ENCODE measurements around the gene DCAF8.

The DCAF8 gene

DNA sequence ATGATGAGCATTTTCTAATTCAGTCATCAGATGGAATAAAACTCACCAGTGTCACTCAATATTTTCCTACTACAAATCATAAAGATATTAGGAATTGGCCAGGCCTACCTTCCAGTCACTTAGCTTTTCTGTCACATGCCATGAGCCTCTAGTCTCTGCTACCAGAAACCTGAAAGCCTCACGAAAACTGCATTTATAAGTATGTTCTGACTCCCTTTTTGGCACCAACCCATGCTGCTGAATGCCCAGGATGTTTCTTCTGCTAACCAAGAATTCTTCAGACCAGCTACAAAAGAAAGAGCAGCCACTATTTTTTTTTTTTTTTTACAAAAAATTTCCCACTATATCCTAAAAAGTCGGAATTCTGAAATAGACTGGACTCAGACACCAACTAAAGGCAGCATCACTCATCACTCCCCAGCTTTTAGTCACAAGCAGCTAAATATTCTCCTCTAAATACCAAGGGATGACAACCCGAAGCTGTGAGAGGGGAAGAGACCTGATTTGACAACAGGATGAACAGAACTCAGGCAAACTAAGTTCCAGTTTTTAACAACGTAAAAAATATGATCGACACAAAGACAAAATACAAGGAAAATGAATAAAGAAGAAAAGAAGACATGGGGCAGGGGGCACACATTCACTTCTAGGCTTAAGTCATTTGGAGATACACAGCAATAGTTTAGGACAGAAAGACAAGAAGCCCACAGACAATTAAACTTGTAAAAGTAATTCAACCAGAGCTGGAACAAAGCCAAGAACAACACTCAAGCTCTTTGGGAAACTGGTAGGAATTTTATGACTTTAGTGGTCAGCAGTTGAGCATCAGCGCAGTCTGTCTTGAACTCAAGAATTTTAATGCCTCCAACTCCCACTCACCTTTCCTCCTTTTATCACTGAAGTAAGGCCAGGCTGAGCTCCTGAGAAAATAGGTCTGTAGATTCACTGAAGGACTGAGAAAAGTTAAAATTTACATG, 1.7 kb downstream of the DCAF8 start:
- no peak for DNase-seq

DNA sequence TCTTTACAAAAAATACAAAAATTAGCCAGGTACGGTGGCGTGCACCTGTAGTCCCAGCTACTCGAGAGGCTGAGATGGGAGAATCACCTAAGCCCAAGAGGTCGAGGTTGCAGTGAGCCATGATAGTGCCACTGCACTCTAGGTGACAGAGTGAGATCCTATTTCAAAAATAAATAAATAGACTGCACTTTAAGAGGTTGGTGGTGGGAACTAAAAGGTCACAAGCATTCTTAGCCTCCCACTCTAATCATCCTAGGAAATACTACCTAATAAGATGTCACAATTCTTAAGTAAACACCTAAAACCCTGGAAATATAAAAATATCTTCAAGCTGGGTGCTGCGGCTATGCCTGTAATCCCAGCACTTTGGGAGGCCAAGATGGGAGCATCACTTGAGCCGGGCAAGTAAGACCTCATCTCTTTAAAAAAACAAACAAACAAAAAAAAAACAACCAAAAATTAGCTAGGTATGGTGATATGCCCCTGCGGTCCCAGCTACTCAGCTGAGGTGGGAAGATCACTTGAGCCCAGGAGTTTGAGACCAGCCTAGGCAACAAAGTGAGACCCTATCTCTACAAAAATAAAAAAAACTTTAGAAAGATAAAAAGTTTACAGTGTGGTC, 4.1 kb downstream of the DCAF8 start:
- no peak for DNase-seq

DNA sequence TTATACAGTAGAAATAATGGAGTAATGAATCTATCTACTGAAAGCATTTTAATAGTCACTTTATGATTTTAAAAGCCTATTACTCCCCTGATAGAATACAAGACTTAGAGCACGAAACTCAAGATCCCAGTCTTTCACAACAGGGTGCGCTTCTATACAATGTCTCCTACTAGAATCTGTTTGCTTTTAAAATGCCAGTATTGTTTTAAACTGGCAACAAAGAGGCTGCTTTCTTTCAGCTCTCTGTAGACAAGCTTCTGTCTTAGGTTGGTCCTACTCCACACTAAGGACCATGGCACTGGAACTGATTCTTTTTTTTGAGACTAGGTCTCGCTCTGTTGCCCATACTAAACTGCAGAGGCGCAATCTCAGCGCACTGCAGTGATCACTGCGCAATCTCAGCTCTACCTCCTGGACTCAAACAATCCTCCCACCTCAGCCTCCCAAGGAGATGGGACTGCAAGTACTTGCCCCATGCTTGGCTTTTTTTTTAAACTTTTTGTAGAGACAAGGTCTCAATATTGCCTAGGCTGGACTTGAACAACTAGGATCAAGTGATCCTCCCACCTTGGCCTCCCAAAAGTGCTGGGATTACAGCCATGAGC, 4.8 kb downstream of the DCAF8 start:
- DNase-seq, result no peak

DNA sequence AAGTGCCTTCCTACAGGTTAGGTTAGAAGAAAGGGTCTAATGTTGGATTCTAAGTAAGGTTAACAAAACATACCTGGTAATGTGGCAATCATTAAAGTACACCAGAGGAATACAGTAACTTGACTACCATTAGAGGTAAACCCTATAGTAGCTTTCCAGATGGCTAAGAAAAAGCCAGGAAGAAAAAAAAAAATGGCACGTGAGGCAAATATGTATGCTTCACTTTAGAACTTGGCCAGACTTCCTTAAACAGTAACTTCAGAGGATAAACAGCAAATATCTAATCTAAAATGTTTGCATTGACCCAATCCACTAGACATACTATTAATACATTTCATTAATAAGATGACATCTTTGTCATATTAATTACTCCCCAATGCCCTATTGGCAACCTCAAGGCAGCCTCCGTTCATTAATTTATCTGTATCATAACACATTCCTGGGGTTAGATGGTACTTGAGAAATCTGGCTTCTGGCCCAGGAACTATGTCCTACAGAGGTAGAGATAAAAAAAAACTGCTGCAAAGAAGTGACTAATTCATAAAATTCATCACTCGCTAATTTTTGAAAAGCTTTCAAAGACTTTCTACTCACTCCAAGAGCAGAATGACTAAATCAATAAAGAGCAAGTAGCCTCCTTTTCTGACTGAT, 5.8 kb downstream of the DCAF8 start:
- no peak for DNase-seq

DNA sequence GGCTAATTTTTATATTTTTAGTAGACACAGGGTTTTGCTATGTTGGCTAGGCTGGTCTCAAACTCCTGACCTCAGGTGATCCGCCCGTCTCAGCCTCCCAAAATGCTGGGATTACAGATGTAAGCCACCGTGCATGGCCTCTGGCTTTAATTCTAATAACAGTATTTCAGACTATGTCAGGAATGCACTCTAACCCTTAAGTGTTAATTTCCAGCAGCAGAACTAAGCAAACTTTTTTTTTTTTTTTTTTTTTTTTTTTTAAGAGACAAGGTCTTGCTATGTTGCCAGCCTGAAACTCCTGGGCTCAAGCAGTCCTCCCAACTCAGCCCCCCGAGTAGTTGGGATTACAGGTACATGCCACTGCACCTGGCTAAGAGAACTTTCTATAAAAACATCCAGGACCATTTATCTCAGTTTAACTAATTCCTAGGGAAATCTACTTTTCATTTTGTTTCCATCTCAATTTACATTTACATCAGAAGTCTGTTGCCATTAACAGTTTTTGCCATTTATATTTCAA, 6.5 kb downstream of the DCAF8 start:
- DNase-seq, result no peak

DNA sequence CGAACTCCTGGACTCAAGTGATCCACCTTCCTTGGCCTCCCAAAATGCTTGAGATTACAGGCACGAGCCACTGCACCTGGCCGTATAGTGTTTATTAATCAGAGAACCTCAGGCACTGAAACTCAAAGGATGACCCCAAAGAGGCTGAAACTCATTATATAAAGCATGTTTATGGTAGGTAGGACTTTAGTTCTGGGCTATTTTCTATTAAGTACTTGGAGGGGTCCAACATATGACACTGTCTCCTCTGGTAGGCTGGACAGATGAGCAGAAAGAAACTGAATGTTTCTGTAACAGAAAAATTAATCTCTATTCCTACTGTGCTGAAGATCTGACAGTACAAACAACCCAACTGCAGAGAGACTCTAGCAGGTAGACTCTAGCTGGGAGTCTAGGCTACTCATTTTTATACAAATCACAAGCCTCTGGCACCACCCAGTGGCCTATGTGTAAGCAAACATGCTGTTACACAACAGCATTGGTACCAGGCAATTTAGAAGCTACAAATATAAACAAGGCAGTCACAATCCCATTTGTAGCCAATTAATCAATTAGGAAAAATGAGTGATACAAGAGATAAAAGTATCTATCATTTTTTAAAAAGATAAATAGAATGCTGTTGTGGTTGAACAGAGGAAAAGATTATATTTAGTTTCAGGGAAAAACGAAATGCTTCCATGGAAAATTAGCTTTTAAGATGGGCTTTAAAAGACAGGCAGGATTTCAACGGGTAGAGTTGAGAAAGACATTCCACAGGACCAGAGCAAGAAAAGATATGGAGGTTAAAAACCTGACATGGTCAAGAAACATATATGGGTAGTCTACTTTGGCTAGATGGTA, 10.4 kb downstream of the DCAF8 start:
- no peak for DNase-seq

DNA sequence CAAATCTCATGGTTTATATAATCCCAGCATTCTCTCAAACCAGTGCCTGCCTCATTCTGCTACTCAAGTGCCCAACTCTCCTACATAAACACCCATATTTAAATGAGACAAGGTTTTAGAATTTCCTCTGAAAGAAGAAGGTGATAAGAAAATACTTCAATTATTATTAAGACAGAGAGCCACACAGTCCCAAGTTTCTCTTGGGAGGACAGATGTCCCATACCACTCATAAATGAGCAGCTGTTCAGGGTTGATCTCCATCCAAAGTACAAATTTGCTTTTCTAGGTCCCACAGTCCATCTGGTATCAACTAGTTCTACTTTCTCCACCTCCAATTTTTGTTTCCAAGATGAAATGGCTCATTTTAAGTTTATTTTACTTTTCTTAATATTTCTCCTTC, 11.3 kb downstream of the DCAF8 start:
- no peak for DNase-seq

DNA sequence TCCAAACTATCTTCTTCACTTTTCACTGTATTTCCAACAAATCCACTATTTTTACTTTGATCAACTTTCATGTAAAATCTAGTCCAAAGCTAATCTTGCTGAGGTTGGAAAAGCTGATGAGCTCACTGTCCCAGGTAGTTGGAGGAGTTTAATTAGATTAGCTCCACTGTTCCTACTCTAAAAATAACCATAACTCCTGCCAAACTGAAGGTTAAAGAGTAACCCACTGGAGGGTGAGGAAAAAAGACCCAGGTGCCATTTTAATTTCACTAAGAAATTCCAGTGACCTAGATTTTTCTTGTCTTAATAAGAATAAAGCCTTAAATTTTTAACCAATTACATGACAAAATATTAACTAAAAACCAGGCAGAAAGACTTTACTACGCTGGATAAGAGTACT, 15.3 kb downstream of the DCAF8 start:
- no peak for DNase-seq

DNA sequence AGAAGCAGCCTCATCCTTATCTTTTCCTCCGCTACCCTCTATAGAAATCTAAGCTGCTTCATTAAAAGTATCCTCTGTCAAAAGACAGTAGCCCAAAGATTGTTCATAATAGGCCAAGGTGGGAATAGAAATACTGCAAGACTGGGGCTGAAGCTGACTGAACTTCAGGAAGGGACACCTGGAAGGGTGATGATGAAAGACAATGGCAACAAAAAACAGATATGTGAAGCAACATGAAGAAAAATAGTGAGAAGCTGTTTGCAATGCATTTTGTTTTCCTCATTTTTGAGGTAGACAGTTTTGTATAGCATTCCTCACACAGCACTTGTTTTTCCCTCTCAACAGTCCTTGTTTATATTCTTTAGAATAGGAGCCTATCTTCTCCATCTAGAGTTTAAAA, 16.9 kb downstream of the DCAF8 start:
- no peak for DNase-seq

DNA sequence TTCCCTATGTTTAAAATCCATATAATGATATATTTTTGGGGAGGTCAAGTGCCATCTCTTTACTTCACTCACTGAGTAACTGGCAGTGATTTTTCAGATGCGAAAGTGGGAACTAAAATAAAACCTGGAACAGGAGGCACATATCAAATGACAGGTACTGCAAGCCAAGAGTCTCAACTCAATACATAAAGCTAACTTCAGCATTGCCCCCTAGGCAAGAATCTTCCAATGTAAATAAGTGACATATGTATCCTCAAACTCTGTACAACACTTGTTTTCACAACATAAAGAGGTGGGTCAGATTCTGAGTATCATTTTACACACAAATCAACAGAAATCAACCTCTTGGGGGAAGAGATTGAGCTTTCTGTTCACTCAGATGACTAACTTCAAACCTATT, 18.1 kb downstream of the DCAF8 start:
- no peak for DNase-seq

DNA sequence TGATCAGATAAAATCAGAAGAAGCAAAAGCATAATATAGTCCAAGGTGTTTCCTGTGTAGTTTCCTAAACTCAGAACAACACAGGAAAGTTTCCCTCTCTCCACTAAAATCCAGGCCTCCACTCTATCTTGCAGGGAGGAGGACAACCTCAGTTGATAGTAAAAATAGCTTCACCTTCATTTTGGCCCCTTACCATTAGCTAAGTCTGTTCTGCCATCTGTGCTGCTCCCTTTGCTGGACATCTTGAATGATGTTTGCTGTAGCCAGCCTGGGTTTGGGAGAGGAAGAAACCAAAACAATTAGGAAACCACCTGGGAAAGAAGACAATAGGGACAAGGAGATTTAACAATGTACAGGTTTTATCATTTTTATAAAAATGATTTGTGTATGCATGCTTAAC, 18.6 kb downstream of the DCAF8 start:
- DNase-seq, result no peak

DNA sequence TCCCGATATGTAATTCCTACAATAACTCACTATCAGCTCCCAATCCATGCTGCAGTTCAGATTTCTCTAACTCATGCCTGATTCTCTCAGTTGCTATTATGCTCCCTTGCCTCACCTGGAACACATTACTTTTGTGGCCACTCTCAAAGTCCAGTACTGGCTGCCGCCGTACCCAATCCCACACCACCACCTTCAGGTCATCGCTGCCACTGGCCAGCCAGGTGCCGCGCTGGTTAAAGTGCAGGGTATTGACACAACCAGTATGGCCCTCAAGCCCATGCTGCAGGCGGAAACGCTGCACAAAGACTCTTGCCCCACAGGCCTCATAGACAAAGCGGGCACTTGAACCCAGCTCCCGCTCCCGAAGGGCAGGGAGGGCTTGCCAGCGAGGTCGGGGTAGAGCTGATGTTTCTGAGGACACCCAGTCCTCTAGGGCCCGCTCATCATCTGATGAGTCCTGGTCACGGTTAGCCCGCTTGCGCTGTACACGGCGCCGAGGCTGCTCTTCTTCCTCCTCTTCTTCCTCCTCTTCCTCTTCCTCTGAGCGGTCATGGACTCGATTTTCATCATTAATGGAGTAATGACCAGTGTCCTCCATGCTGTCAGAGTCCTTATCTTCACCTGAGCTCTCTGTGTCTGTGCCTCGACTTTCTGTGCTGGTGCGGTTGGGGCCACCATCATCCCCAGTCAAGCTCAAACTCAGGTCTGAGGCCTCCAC, 22.6 kb downstream of the DCAF8 start:
- DNase-seq, result no peak

DNA sequence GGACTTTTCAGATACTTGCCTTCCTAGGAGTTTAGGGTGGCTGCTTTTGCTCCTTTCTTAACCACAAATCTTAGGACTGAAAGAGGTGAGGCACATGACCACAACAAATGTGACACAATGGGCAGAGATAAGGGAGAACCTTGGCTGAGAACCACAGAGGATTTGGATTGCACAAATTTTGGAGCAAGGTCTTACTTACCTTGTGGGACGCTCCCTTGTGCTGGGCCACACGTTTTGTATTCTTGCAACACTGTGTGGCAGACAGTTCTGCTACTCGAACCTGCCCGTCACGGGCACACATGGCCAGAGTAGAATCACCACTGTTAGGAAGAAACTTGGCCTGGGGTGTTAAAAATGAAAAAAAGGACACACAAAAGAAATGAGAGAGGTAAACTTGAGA, 23.9 kb downstream of the DCAF8 start:
- DNase-seq, result no peak

DNA sequence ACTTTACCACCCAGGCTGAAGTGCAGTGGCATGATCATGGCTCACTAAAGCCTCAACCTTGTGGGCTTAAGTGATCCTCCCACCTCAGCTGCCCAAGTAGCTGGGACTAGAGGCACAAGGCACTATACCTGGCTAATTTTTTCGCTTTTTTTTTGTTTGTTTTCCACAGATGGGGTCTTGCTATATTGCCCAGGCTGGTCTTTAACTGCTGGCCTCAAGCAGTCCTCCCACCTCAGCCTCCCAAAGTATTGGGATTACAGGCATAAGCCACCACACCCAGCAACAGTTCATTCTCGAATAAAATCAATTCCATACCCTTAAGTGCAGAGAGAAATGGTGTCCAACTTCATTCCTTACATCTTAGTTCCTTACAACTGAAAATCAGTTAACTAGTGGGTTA, 24.8 kb downstream of the DCAF8 start:
- no peak for DNase-seq

DNA sequence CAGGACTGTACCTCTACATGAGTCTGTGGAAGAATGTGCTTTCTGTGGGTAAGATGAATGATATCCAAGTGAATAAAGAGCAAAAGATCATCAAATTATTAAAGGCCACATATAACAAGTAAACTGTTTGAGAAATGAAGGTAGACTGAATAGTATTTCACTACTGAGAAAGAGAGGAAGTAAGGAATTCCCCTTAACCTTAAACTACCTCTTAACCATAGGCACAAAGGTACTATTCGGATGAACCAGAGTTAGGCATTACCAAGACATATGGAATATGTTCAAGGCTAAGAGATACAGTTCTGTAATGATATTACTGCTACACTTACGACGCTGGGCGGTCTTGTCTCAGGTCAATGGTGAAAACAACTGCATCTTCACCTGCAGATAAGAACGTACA, 25.5 kb downstream of the DCAF8 start:
- no peak for DNase-seq

DNA sequence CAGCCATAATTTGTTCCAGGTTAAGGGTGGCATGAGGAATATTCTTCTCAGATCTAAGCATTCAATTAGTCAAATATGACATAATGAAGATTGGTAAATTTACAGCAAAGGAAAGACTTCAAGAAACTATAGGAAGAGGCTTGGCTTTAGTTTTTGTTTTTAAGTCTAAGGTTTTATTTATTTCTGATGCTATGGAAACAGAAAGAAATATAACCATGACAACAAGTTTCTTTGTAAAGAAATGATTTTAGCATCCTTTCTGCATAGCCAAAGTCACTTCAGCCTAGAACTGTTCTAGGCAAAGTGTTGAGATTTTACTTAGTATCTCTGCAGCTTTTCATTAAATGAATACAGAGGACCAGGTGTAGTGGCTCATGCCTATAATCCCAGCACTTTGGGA, 29.4 kb downstream of the DCAF8 start:
- DNase-seq, result no peak

DNA sequence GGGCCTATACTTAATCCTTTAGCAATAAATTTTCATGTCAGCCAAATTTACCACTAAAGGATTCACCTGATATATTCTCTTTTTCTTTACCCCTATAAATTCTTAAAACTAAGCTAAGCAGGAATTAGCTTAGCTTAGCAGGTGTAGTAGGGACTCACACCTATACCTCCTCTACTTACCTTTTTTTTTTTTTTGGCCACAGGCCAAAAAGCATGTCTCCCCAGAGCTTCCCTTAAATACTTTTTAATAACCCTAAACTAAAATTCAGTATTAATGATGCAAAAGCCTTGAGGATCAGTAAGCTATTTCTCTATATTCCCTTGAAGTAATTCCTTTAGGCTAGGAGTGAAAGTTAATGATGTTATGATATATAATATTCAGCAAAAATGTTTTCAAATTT, 33.9 kb downstream of the DCAF8 start:
- no peak for DNase-seq

DNA sequence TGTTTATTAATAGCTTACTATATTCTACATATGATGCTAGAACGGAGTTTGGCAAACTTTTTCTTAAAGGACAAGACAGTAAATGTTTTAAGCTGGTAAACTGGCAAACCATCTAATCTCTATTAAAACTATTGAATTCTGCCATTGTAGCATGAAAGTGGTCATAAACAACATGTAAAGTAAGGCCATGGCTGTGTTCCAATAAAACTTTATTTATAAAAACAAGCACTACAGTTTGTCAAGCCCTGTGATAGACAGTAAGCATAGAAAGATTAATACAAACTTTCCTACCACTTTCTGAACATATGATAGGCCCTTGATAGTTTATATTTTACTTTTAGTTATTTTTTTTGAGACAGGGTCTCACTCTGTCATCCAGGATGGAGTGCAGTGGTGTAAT, 34.8 kb downstream of the DCAF8 start:
- no peak for DNase-seq

DNA sequence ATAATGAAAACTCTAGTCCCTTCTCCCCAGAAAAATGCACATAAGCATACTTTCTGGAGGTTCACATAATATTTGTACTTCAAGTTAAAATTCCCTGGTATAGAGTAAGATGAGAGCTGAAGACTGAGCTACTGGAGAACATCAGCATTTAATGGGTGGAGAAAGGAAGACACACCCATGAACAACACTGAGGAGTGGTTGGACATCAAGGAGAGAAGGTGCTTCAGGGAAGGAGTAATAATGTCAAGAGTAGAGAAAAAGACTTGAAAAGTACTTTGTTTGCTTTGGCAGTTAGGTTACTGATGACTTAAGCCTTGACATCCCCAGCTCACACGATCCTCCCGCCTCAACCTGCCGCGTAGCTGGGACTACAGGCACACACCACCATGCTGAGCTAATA, 35.3 kb downstream of the DCAF8 start:
- no peak for DNase-seq

DNA sequence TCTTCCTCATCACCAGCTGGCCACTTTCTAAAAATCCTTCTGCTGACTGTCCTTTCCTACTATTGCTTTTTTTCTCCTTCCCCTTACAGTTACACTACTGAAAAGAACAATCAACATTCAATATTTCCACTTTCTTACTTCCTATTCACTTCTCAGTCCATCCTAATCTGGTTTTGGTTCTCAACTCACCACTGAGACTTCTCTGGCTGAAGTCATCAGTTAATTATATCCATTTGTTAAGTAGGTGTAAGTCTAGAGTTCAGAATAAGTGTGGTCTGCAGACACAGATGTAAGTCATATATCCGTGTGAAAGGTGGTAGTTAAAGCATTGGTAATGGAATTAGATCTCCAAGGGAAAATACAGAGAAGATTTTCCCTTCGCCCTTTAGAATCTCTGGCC, 35.7 kb downstream of the DCAF8 start:
- no peak for DNase-seq

DNA sequence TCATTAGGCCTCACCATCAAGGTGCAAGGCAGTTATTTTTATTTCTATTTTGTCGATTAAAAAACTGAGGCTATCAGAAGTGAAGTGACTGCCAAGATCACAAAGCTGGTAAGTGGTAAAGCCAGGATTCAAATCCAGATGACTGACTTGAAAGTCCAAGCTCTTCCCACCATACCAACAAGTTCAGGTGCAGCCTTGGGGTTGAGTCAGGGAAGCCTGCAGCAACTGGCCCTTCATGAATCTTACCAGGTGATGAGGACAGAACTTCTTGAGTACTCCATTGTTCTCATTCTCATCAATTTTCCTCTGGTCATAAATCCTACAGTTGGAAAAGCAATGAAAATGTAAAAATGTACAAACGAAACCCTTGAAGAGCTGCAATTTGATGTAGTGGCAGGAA, 37.0 kb downstream of the DCAF8 start:
- DNase-seq, result no peak

DNA sequence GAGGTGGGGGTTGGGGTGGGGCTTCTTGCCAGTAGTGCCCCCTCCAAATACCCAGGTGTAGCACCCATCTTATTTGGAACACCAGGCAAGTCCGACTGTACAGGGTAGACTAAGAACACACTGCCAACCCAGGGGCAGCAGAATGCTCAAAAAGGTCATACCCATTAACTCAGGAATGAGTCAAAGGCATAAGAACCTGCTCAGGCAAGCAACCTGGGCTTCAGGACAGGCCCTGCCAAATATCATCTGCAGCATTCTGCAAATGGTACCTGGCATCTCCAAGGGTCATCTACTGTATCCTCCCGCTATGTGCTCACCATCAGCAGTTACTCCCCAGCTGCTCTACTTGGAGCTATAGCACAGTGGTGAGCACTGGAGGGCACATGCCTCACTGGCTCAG, 37.7 kb downstream of the DCAF8 start:
- no peak for DNase-seq

Measured in NCI-H1436 treated with DMSO at 0.1 percent for 48 hours (cell line).